Panc1 (cell line): ENCODE results near the gene MITF. TPM values are rescaled to one million over a fixed set of nuclear protein-coding genes. Genes with fewer than 3 reads are reported as not detected.

Experiments used
- ATAC-seq: fragments of 200-7000 bp; cut with Tn5 transposase; 2 replicates; pipeline ENCODE4 v1.9.1; 2020; ENCODE audit warnings: mild to moderate bottlenecking, moderate library complexity
- BruUV-seq: library from RNA; stranded (reverse); fragments of 400-500 nt; replicated peaks from 2 replicates; lab custom pipeline; 2021; lab: Mats Ljungman, UMichigan
- CTCF ChIA-PET: fragments of 300-600 bp; sonication (Branson Sonifier 250); formaldehyde crosslinking; loops from one replicate; lab custom pipeline; 2022; ENCODE audit warnings: antibody characterized with exemption; lab: Charles Lee
- POLR2A ChIA-PET: fragments of 300-600 bp; sonication (Branson Sonifier 250); formaldehyde crosslinking; loops from one replicate; lab custom pipeline; 2022; ENCODE audit warnings: antibody characterized with exemption; lab: Charles Lee
- DNase-seq: peaks from one replicate; pipeline ENCODE4 v3.0.0-alpha.2; 2010; ENCODE audit warnings: low read depth, low spot score
- H3K27ac ChIP-seq: 2 replicates; pipeline ENCODE4 v1.5.1; 2011; ENCODE audit warnings: mild to moderate bottlenecking, low read length, inconsistent platforms
- H3K27me3 ChIP-seq: fragments of 200-500 bp; sonication (Bioruptor generic); 2 replicates; pipeline ENCODE4 v1.6.0; 2014; ENCODE audit warnings: low read length, inconsistent platforms; ENCODE audit not compliant: control insufficient read depth, insufficient read depth
- H3K36me3 ChIP-seq: fragments of 200-500 bp; sonication (Bioruptor generic); 2 replicates; pipeline ENCODE4 v1.5.1; 2014; ENCODE audit warnings: inconsistent platforms, mild to moderate bottlenecking, low read length, moderate library complexity; ENCODE audit not compliant: control insufficient read depth, insufficient read depth
- H3K4me1 ChIP-seq: 2 replicates; pipeline ENCODE4 v1.5.1; 2011; ENCODE audit warnings: inconsistent platforms, mild to moderate bottlenecking, low read length, moderate library complexity; ENCODE audit not compliant: control insufficient read depth, insufficient read depth
- H3K4me3 ChIP-seq, 2 experiments: 2 replicates each; pipeline ENCODE4 v1.5.1; 2011 to 2012; ENCODE audit warnings: low read depth in 2 of 2, low read length in 2 of 2, mild to moderate bottlenecking in 2 of 2, inconsistent platforms in 1 of 2, moderate library complexity in 1 of 2
- H3K9me3 ChIP-seq: fragments of 200-500 bp; sonication (Bioruptor generic); 2 replicates; pipeline ENCODE4 v1.5.1; 2014; ENCODE audit warnings: low read depth, mild to moderate bottlenecking, inconsistent platforms, low read length, moderate library complexity; ENCODE audit not compliant: control insufficient read depth, insufficient read depth
- POLR2AphosphoS5 ChIP-seq: IDR thresholded peaks from 2 replicates; pipeline ENCODE4 v1.6.1; 2012; ENCODE audit warnings: mild to moderate bottlenecking, low read depth, low read length, moderate library complexity
- SIN3A ChIP-seq: IDR thresholded peaks from 2 replicates; pipeline ENCODE4 v1.6.1; 2012; ENCODE audit warnings: low read depth, mild to moderate bottlenecking, low read length, moderate library complexity, borderline replicate concordance; ENCODE audit not compliant: insufficient read depth
- TCF7L2 ChIP-seq: IDR thresholded peaks from 2 replicates; pipeline ENCODE4 v1.6.1; 2011; ENCODE audit warnings: mild to moderate bottlenecking, low read depth, low read length, inconsistent platforms
- in situ Hi-C: cut with HindIII; loops from 2 replicates; pipeline ENCODE4 v1.10.0; 2016; ENCODE audit warnings: low sequenced_read_pairs, low pct_unique_long_range_greater_than_20kb
- intact Hi-C: fragments of 100-400 bp; cut with micrococcal nuclease; formaldehyde crosslinking; loops from one replicate; pipeline ENCODE4 v1.10.0; 2022; ENCODE audit not compliant: unreplicated experiment
- total RNA-seq: library from RNA; stranded (reverse); gene quantifications from one replicate; pipeline ENCODE4 v1.2.1, GENCODE V29; 2021; ENCODE audit not compliant: unreplicated experiment
- TF ChIP-seq, protein P1 (sequence below): fragments of 450-650 bp; IDR thresholded peaks from 2 replicates; pipeline ENCODE4 v1.5.1; 2017; ENCODE audit warnings: mild to moderate bottlenecking
- TF ChIP-seq, protein P2 (sequence below), 2 experiments: IDR thresholded peaks; 2 replicates each; pipeline ENCODE4 v1.6.1; 2011 to 2012; ENCODE audit warnings: low read depth in 2 of 2, control low read depth in 1 of 2, low read length in 1 of 2, mild to moderate bottlenecking in 1 of 2, moderate library complexity in 1 of 2; ENCODE audit not compliant: insufficient read depth in 1 of 2

MITF gene
- total RNA-seq, 1 experiment from 2014 or later, result 10.8 TPM

DNA sequence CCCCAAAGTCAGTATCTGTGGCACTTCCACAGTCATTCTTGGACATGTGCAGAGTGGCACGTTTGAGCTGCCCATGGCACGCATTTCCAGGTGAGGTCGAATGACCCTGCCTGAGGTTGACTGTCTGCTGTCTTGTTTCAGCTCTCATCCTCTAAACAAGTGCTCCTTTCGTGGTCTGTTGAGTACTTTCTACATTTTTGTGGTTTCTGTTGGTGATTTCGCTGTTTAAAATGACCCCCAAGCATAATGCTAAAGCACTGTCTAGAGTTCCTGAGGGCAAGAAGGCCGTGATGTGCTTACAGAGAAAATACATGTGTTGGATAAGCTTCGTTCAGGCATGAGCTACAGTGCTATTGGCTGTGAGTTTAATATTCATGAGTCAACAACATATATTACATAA, 220.3 kb downstream of the MITF start:
- H3K4me3 ChIP-seq, result no peak overlapping the region
- BruUV-seq, result no TSS peak
- no peaks in the 10 kb centered on the region for H3K27me3 ChIP-seq
- no peak overlapping the region for H3K27ac ChIP-seq
- POLR2A ChIA-PET, result no interaction called here
- intact Hi-C loops (no loop called here), in situ Hi-C loops (no loop called here)
- CTCF ChIA-PET, result no interaction called here
- H3K9me3 ChIP-seq, result no peaks in the 10 kb centered on the region
- no peak for TF ChIP-seq POLR2AphosphoS5
- TF ChIP-seq TCF7L2, result no peak
- TF ChIP-seq, protein P1, sequence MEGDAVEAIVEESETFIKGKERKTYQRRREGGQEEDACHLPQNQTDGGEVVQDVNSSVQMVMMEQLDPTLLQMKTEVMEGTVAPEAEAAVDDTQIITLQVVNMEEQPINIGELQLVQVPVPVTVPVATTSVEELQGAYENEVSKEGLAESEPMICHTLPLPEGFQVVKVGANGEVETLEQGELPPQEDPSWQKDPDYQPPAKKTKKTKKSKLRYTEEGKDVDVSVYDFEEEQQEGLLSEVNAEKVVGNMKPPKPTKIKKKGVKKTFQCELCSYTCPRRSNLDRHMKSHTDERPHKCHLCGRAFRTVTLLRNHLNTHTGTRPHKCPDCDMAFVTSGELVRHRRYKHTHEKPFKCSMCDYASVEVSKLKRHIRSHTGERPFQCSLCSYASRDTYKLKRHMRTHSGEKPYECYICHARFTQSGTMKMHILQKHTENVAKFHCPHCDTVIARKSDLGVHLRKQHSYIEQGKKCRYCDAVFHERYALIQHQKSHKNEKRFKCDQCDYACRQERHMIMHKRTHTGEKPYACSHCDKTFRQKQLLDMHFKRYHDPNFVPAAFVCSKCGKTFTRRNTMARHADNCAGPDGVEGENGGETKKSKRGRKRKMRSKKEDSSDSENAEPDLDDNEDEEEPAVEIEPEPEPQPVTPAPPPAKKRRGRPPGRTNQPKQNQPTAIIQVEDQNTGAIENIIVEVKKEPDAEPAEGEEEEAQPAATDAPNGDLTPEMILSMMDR, result no peak
- TF ChIP-seq SIN3A, result no peak
- TF ChIP-seq, protein P2, sequence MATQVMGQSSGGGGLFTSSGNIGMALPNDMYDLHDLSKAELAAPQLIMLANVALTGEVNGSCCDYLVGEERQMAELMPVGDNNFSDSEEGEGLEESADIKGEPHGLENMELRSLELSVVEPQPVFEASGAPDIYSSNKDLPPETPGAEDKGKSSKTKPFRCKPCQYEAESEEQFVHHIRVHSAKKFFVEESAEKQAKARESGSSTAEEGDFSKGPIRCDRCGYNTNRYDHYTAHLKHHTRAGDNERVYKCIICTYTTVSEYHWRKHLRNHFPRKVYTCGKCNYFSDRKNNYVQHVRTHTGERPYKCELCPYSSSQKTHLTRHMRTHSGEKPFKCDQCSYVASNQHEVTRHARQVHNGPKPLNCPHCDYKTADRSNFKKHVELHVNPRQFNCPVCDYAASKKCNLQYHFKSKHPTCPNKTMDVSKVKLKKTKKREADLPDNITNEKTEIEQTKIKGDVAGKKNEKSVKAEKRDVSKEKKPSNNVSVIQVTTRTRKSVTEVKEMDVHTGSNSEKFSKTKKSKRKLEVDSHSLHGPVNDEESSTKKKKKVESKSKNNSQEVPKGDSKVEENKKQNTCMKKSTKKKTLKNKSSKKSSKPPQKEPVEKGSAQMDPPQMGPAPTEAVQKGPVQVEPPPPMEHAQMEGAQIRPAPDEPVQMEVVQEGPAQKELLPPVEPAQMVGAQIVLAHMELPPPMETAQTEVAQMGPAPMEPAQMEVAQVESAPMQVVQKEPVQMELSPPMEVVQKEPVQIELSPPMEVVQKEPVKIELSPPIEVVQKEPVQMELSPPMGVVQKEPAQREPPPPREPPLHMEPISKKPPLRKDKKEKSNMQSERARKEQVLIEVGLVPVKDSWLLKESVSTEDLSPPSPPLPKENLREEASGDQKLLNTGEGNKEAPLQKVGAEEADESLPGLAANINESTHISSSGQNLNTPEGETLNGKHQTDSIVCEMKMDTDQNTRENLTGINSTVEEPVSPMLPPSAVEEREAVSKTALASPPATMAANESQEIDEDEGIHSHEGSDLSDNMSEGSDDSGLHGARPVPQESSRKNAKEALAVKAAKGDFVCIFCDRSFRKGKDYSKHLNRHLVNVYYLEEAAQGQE (IDR thresholded peaks at IDR 0.05; ENCODE audit: insufficient read depth in 1 of 2, low read depth in 2 of 2, low read length in 1 of 2), result no peak
- no peaks in the 10 kb centered on the region for H3K4me1 ChIP-seq
- ATAC-seq (no peak), DNase-seq (no peak)
- H3K36me3 ChIP-seq, result no peaks in the 10 kb centered on the region

DNA sequence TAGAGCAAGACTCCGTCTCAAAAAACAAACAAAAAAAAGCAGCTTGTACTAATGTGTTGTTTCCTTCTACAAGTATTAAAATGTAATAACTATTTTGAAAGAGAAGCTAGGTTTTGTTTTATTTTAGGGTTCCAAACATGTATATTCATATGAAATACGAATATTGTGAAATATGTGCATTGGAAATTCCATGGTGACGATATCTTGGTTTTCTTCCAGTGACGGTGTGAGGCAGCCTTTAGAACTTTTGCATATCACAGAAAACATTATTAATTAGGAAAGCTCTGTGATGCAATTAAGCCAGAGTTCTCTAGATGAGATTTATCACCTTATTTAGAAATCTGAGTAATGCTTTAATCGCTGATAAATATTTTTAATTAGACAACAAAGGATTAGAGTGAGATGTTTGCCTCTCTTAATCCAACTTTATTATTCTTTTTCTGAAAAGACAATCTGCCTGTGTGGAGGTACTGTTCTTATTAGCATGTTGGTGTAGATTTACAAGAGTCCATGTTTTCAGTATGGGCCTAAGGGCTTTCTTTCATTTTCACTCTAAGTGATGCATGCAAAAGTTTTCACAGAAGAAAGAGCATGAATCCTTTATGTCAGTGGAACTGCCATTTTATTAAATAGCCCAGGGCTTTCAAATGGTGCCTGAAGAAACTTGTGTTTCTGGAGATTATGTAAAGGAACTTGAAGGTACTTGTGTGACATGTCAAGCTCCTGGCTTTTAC, 222.6 kb downstream of the MITF start:
- ChIA-PET CTCF (no interaction called here), POLR2A (interaction anchor here (0.7 kb wide), 1 partner anchor 24 kb away, joined by 3 read pairs; no protein-coding TSS in a partner anchor)
- ATAC-seq, result no peak

More for the DNA sequence above, 222.6 kb downstream of the MITF start:
- H3K27ac ChIP-seq, result no peak overlapping the region
- intact Hi-C loops (no loop called here), in situ Hi-C loops (no loop called here)
- no peaks in the 10 kb centered on the region for H3K9me3 ChIP-seq
- H3K4me3 ChIP-seq, result no peak overlapping the region
- BruUV-seq, result no TSS peak
- no peaks in the 10 kb centered on the region for H3K36me3 ChIP-seq
- DNase-seq, result no peak
- H3K27me3 ChIP-seq, result no peaks in the 10 kb centered on the region
- no peaks in the 10 kb centered on the region for H3K4me1 ChIP-seq
- no peak for TF ChIP-seq POLR2AphosphoS5
- TF ChIP-seq, protein P2 (IDR thresholded peaks at IDR 0.05; ENCODE audit: insufficient read depth in 1 of 2, low read depth in 2 of 2, low read length in 1 of 2), result no peak
- TF ChIP-seq TCF7L2, result no peak
